Measurements from ENCODE around the gene FZD4. TPM values are rescaled to one million over a fixed set of nuclear protein-coding genes. Genes with fewer than 3 reads are reported as not detected.

The FZD4 gene
- total RNA-seq, 1 experiment from 2014 or later = 7.7 TPM

GRCh38 chr11:86983021-86983488 is 27.9 kb upstream of the FZD4 start:
- Mint-ChIP-seq H3K27ac (no peak overlapping the region), H3K36me3 (no peaks in the 10 kb centered on the region), H3K4me1 (no peaks in the 10 kb centered on the region), H3K27me3 (ENCODE audit: low read depth) (no peaks in the 10 kb centered on the region), H3K9me3 (no peaks in the 10 kb centered on the region), H3K4me3 (no peak overlapping the region)
- POLR2A ChIA-PET = no interaction called here
- no peak for ATAC-seq
- no peak for DNase-seq (ENCODE audit: low spot score)
- TF ChIP-seq TP53 (CRISPR knock-in tag; IDR thresholded peaks at IDR 0.05) (no peak), CBFB (CRISPR knock-in tag; IDR thresholded peaks at IDR 0.05; ENCODE audit: low read depth) (no peak), RELA (CRISPR knock-in tag; IDR thresholded peaks at IDR 0.05; ENCODE audit: borderline replicate concordance) (no peak), SMAD4 (CRISPR knock-in tag; IDR thresholded peaks at IDR 0.05) (no peak), HMGA2 (CRISPR knock-in tag; IDR thresholded peaks at IDR 0.05) (no peak), NFATC4 (CRISPR knock-in tag; IDR thresholded peaks at IDR 0.05) (no peak)
- CTCF ChIA-PET = interaction anchor here (0.8 to 1.8 kb wide), 3 partner anchors 12 to 43 kb away, joined by 3 to 7 read pairs (median 3); partner anchors contain the start of gene FZD4

- no peak for ATAC-seq
- no peak for TF ChIP-seq GTF2I (CRISPR knock-in tag; conservative IDR thresholded peaks at IDR 0.05)
- no peak for TF ChIP-seq NR3C1 (CRISPR knock-in tag; conservative IDR thresholded peaks at IDR 0.05; ENCODE audit: low read depth)
- TF ChIP-seq ATF2 (CRISPR knock-in tag; IDR thresholded peaks at IDR 0.05; ENCODE audit: borderline replicate concordance, low read depth) = no peak
- no peak for TF ChIP-seq ZNF219 (CRISPR knock-in tag; IDR thresholded peaks at IDR 0.05; ENCODE audit: borderline replicate concordance)
- TF ChIP-seq IRF2 (CRISPR knock-in tag; IDR thresholded peaks at IDR 0.05; ENCODE audit: borderline replicate concordance, low read depth) = no peak
- no peak for TF ChIP-seq ZNF512 (CRISPR knock-in tag; IDR thresholded peaks at IDR 0.05; ENCODE audit: borderline replicate concordance)
- no peak for TF ChIP-seq CBFB (CRISPR knock-in tag; IDR thresholded peaks at IDR 0.05; ENCODE audit: low read depth)
Observed at GRCh38 chr11:86981777-86982540, 26.8 kb upstream of the FZD4 start.

GRCh38 chr11:86980086-86980796 is 25.0 kb upstream of the FZD4 start:
- POLR2A ChIA-PET = no interaction called here
- no peak overlapping the region for H3K27ac Mint-ChIP-seq
- TF ChIP-seq ATF3 (CRISPR knock-in tag; conservative IDR thresholded peaks at IDR 0.05) (no peak), HMGA2 (CRISPR knock-in tag; IDR thresholded peaks at IDR 0.05) (no peak), CREB1 (CRISPR knock-in tag; IDR thresholded peaks at IDR 0.05) (no peak), AFF4 (CRISPR knock-in tag; IDR thresholded peaks at IDR 0.05; ENCODE audit: borderline replicate concordance) (no peak), MYBL2 (CRISPR knock-in tag; IDR thresholded peaks at IDR 0.05) (no peak), SMAD3 (CRISPR knock-in tag; IDR thresholded peaks at IDR 0.05; ENCODE audit: borderline replicate concordance) (no peak), ZNF671 (CRISPR knock-in tag; IDR thresholded peaks at IDR 0.05) (no peak), ELF4 (CRISPR knock-in tag; IDR thresholded peaks at IDR 0.05; ENCODE audit: low read depth) (no peak), RELA (CRISPR knock-in tag; IDR thresholded peaks at IDR 0.05; ENCODE audit: borderline replicate concordance) (no peak), OVOL2 (CRISPR knock-in tag; IDR thresholded peaks at IDR 0.05; ENCODE audit: borderline replicate concordance) (no peak), GTF2I (CRISPR knock-in tag; conservative IDR thresholded peaks at IDR 0.05) (no peak)

More at GRCh38 chr11:86981777-86982540, 26.8 kb upstream of the FZD4 start:
- Mint-ChIP-seq H3K27me3 (ENCODE audit: low read depth) (no peaks in the 10 kb centered on the region), H3K4me3 (no peak overlapping the region), H3K27ac (no peak overlapping the region), H3K36me3 (no peaks in the 10 kb centered on the region), H3K4me1 (no peaks in the 10 kb centered on the region), H3K9me3 (no peaks in the 10 kb centered on the region)
- no peak for DNase-seq (ENCODE audit: low spot score)
- ChIA-PET POLR2A (no interaction called here), CTCF (interaction anchor here (0.8 kb wide), 1 partner anchor 26 kb away, joined by 3 read pairs; the partner anchor contains the start of gene FZD4)

More at GRCh38 chr11:86980086-86980796, 25.0 kb upstream of the FZD4 start:
- Mint-ChIP-seq H3K36me3 (no peaks in the 10 kb centered on the region), H3K4me1 (no peaks in the 10 kb centered on the region), H3K27me3 (ENCODE audit: low read depth) (no peaks in the 10 kb centered on the region), H3K4me3 (no peak overlapping the region), H3K9me3 (no peaks in the 10 kb centered on the region)
- CTCF ChIA-PET = no interaction called here
- ATAC-seq (no peak), DNase-seq (ENCODE audit: low spot score) (no peak)
